Lower lobe of right lung (tissue), 2 donors: ENCODE data around the gene C3orf49. TPM values are rescaled to one million over a fixed set of nuclear protein-coding genes. Genes with fewer than 3 reads are reported as not detected.

Source experiments
- ATAC-seq, 2 donors: fragments of 200-7000 bp; cut with Tn5 transposase; one replicate each; pipeline ENCODE4 v1.9.1; 2020 to 2022; ENCODE audit warnings: mild to moderate bottlenecking in 2 of 2, moderate library complexity in 2 of 2
- DNase-seq: peaks from one replicate; pipeline ENCODE4 v3.0.0-alpha.2; 2020
- H3K27ac ChIP-seq: fragments of 200-600 bp; one replicate; pipeline ENCODE4 v1.8.0; 2022
- H3K27me3 ChIP-seq: fragments of 200-600 bp; one replicate; pipeline ENCODE4 v1.8.0; 2022; ENCODE audit warnings: low read depth
- H3K36me3 ChIP-seq: fragments of 200-600 bp; one replicate; pipeline ENCODE4 v1.8.0; 2022; ENCODE audit warnings: mild to moderate bottlenecking
- H3K4me1 ChIP-seq: fragments of 200-600 bp; one replicate; pipeline ENCODE4 v1.8.0; 2022
- H3K4me3 ChIP-seq: fragments of 200-600 bp; one replicate; pipeline ENCODE4 v1.8.0; 2022; ENCODE audit warnings: mild to moderate bottlenecking
- H3K9me3 ChIP-seq: fragments of 200-600 bp; one replicate; pipeline ENCODE4 v1.8.0; 2022
- CTCF ChIP-seq: fragments of 200-600 bp; IDR thresholded peaks from one replicate; pipeline ENCODE4 v1.8.0; 2022; ENCODE audit warnings: antibody characterized with exemption, mild to moderate bottlenecking
- intact Hi-C: fragments of 100-400 bp; cut with DNase I; formaldehyde crosslinking; loops from one replicate; pipeline ENCODE4 v1.11.0; 2022
- total RNA-seq: library from RNA; stranded (reverse); fragmentation: NEBNext Ultra II Directional; extraction: Animal tissue kit (Norgen Biotek cat#: 25700); gene quantifications from one replicate; pipeline ENCODE4 v1.2.1, GENCODE V29; 2021
- donor health status: DM: no; HTN: yes; CAD: no; lungs with severe emphysema.

Gene C3orf49
- total RNA-seq, 1 donor from 2014 or later: not detected

GRCh38 chr3:63872135-63872924 lies 53.2 kb downstream of the C3orf49 start:
- Histone ChIP-seq H3K9me3 (no peaks in the 10 kb centered on the region), H3K4me1 (peaks cover 4% of the 10 kb centered on the region), H3K27me3 (no peaks in the 10 kb centered on the region), H3K4me3 (no peak overlapping the region), H3K36me3 (no peaks in the 10 kb centered on the region), H3K27ac (no peak overlapping the region)
- no peak for ATAC-seq
- intact Hi-C loops: no loop called here
- no peak for TF ChIP-seq CTCF
- DNase-seq: no peak

- TF ChIP-seq CTCF: no peak
- Histone ChIP-seq H3K27ac (no peak overlapping the region), H3K27me3 (no peaks in the 10 kb centered on the region), H3K9me3 (no peaks in the 10 kb centered on the region), H3K36me3 (no peaks in the 10 kb centered on the region), H3K4me1 (peaks cover 14% of the 10 kb centered on the region), H3K4me3 (no peak overlapping the region)
- DNase-seq (no peak), ATAC-seq (no peak)
- intact Hi-C loops: no loop called here
These were observed 55.7 kb downstream of the C3orf49 start for GRCh38 chr3:63874769-63875168.

GRCh38 chr3:63875510-63875909 lies 56.4 kb downstream of the C3orf49 start:
- Histone ChIP-seq H3K4me3 (no peak overlapping the region), H3K9me3 (no peaks in the 10 kb centered on the region), H3K36me3 (no peaks in the 10 kb centered on the region), H3K27me3 (no peaks in the 10 kb centered on the region), H3K27ac (no peak overlapping the region), H3K4me1 (peaks cover 12% of the 10 kb centered on the region)
- TF ChIP-seq CTCF: no peak
- ATAC-seq (no peak), DNase-seq (no peak)
- intact Hi-C loops: no loop called here

- Histone ChIP-seq H3K4me3 (no peak overlapping the region), H3K4me1 (peaks cover 10% of the 10 kb centered on the region), H3K27me3 (no peaks in the 10 kb centered on the region), H3K36me3 (no peaks in the 10 kb centered on the region), H3K9me3 (no peaks in the 10 kb centered on the region), H3K27ac (no peak overlapping the region)
- TF ChIP-seq CTCF: no peak
- no peak for DNase-seq
- ATAC-seq: no peak
- intact Hi-C loops: no loop called here
These were observed 57.2 kb downstream of the C3orf49 start for GRCh38 chr3:63876260-63876659.

- H3K27ac ChIP-seq: no peak overlapping the region
- ATAC-seq (no peak), DNase-seq (no peak)
- no peak for TF ChIP-seq CTCF
- H3K36me3 ChIP-seq: no peaks in the 10 kb centered on the region
- H3K9me3 ChIP-seq: no peaks in the 10 kb centered on the region
- intact Hi-C loops: no loop called here
- peaks cover 10% of the 10 kb centered on the region for H3K4me1 ChIP-seq
- no peaks in the 10 kb centered on the region for H3K27me3 ChIP-seq
- no peak overlapping the region for H3K4me3 ChIP-seq
These were observed 58.8 kb downstream of the C3orf49 start for GRCh38 chr3:63877737-63878393.
